ENCODE measurements around the gene SQOR. TPM values are rescaled to one million over a fixed set of nuclear protein-coding genes. Genes with fewer than 3 reads are reported as not detected.

The SQOR gene
- polyA plus RNA-seq, 3 donors: 78.9 to 292 (median 232) TPM

- WGBS (ENCODE audit: insufficient coverage): no CpG with 5 or more reads among the region's 1 CpG
- peak overlapping the region; percentile 31 for H3K4me2 ChIP-seq (replicated peaks; ENCODE audit: extremely low read depth, low read length, poor library complexity, severe bottlenecking)
Measured at GRCh38 chr15:45604326-45604725, 30.5 kb upstream of the SQOR start.

DNA sequence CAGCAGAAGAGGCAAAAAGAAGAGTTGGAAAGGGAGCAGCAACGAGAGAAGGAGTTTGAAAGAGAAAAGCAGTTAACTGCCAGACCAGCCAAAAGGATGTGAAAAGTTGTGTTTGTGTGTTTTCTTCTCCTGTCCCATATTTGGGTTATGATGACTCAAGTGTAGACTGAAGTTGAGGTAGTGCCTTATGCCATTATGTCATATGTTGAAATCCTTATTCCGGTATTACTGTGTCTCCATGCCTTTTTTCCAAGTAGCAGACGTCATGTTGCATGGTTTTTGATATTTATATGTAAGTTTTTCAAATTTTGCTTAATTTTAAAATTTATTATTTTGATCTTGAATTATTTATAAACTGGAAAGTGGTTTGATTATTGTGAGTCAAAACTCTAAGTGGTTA lies 28.4 kb upstream of the SQOR start:
- H3K9ac ChIP-seq (ENCODE audit: insufficient read depth, low read length, poor library complexity, severe bottlenecking): no peak overlapping the region
- H3K79me2 ChIP-seq (ENCODE audit: insufficient read depth, low read length): peaks cover 33% of the 10 kb centered on the region
- peaks cover 37 to 46% of the 10 kb centered on the region in 2 donors for H3K4me1 ChIP-seq (ENCODE audit: control insufficient read depth in 1 of 2, insufficient read depth in 2 of 2, low read length in 2 of 2)
- Mint-ChIP-seq H3K27me3 (ENCODE audit: low read depth in 3 of 3) (no peaks in the 10 kb centered on the region), H3K27ac (peak overlapping the region in 6 of 7 donors; percentile 17 to 87 (median 68)), H3K4me3 (no peak overlapping the region), H3K36me3 (peaks cover 22 to 27% of the 10 kb centered on the region in 2 donors), H3K9me3 (no peaks in the 10 kb centered on the region), H3K4me1 (peaks cover 36% of the 10 kb centered on the region)
- WGBS (ENCODE audit: insufficient coverage): no CpG with 5 or more reads among the region's 3 CpGs
- H3K9me3 ChIP-seq (replicated peaks in 1 of 2; ENCODE audit: control insufficient read depth in 1 of 2, insufficient read depth in 1 of 2, low read length in 2 of 2): no peaks in the 10 kb centered on the region
- intact Hi-C loops (cut with micrococcal nuclease): loop anchor here in 1 of 2 donors (5.0 kb wide), 1 partner anchor 36 kb away; no protein-coding TSS in a partner anchor
- H3K4me2 ChIP-seq (replicated peaks; ENCODE audit: extremely low read depth, low read length, poor library complexity, severe bottlenecking): no peak overlapping the region
- peak overlapping the region in 1 of 2 donors; percentile 56 for H3K27ac ChIP-seq (ENCODE audit: low read depth in 1 of 2, low read length in 2 of 2)
- peaks cover 19% of the 10 kb centered on the region for H4K20me1 ChIP-seq (ENCODE audit: insufficient read depth, low read length)
- no peaks in the 10 kb centered on the region for H3K27me3 ChIP-seq (ENCODE audit: control insufficient read depth in 2 of 2, insufficient read depth in 2 of 2, low read length in 2 of 2)
- peak in 2 of 3 donors; percentile 53 to 71 for DNase-seq
- H2AFZ ChIP-seq (ENCODE audit: insufficient read depth, low read depth, low read length, poor library complexity, severe bottlenecking): no peak overlapping the region
- TF ChIP-seq, protein P1, sequence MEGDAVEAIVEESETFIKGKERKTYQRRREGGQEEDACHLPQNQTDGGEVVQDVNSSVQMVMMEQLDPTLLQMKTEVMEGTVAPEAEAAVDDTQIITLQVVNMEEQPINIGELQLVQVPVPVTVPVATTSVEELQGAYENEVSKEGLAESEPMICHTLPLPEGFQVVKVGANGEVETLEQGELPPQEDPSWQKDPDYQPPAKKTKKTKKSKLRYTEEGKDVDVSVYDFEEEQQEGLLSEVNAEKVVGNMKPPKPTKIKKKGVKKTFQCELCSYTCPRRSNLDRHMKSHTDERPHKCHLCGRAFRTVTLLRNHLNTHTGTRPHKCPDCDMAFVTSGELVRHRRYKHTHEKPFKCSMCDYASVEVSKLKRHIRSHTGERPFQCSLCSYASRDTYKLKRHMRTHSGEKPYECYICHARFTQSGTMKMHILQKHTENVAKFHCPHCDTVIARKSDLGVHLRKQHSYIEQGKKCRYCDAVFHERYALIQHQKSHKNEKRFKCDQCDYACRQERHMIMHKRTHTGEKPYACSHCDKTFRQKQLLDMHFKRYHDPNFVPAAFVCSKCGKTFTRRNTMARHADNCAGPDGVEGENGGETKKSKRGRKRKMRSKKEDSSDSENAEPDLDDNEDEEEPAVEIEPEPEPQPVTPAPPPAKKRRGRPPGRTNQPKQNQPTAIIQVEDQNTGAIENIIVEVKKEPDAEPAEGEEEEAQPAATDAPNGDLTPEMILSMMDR (IDR thresholded peaks at IDR 0.05): no peak
- no peak overlapping the region for H3K4me3 ChIP-seq (replicated peaks in 1 of 3; ENCODE audit: low read depth in 2 of 3, low read length in 3 of 3)
- peaks cover 6 to 22% of the 10 kb centered on the region in 2 donors for H3K36me3 ChIP-seq (replicated peaks in 1 of 2; ENCODE audit: control insufficient read depth in 1 of 2, insufficient read depth in 2 of 2, low read length in 2 of 2)

More at GRCh38 chr15:45604326-45604725, 30.5 kb upstream of the SQOR start:
- peak in 2 of 3 donors; percentile 55 to 58 for DNase-seq
- intact Hi-C loops (cut with micrococcal nuclease): loop anchor here in 1 of 2 donors (5.0 kb wide), 1 partner anchor 38 kb away; no protein-coding TSS in a partner anchor
- Mint-ChIP-seq H3K4me3 (peak overlapping the region in 1 of 2 donors; percentile 12), H3K4me1 (peaks cover 36% of the 10 kb centered on the region), H3K9me3 (no peaks in the 10 kb centered on the region), H3K27me3 (ENCODE audit: low read depth in 3 of 3) (no peaks in the 10 kb centered on the region), H3K27ac (peak overlapping the region; percentile 76 to 94 (median 91)), H3K36me3 (peaks cover 19 to 20% of the 10 kb centered on the region in 2 donors)
- Histone ChIP-seq H3K27me3 (ENCODE audit: control insufficient read depth in 2 of 2, insufficient read depth in 2 of 2, low read length in 2 of 2) (no peaks in the 10 kb centered on the region), H3K27ac (ENCODE audit: low read depth in 1 of 2, low read length in 2 of 2) (peak overlapping the region in 1 of 2 donors; percentile 72), H3K36me3 (replicated peaks in 1 of 2; ENCODE audit: control insufficient read depth in 1 of 2, insufficient read depth in 2 of 2, low read length in 2 of 2) (peaks cover 6 to 18% of the 10 kb centered on the region in 2 donors), H3K79me2 (ENCODE audit: insufficient read depth, low read length) (peaks cover 44% of the 10 kb centered on the region), H3K4me1 (ENCODE audit: control insufficient read depth in 1 of 2, insufficient read depth in 2 of 2, low read length in 2 of 2) (peaks cover 37 to 46% of the 10 kb centered on the region in 2 donors), H3K9me3 (replicated peaks in 1 of 2; ENCODE audit: control insufficient read depth in 1 of 2, insufficient read depth in 1 of 2, low read length in 2 of 2) (no peaks in the 10 kb centered on the region), H4K20me1 (ENCODE audit: insufficient read depth, low read length) (peaks cover 23% of the 10 kb centered on the region), H3K9ac (ENCODE audit: insufficient read depth, low read length, poor library complexity, severe bottlenecking) (no peak overlapping the region), H3K4me3 (replicated peaks in 1 of 3; ENCODE audit: low read depth in 2 of 3, low read length in 3 of 3) (peak overlapping the region in 1 of 3 experiments; percentile 18), H2AFZ (ENCODE audit: insufficient read depth, low read depth, low read length, poor library complexity, severe bottlenecking) (no peak overlapping the region)
- TF ChIP-seq, protein P1 (IDR thresholded peaks at IDR 0.05): no peak
